K562 (cell line): ENCODE measurements around the gene ZNF644. TPM values are rescaled to one million over a fixed set of nuclear protein-coding genes. Genes with fewer than 3 reads are reported as not detected.
A peak's percentile ranks its signal among the peaks of the same experiment; 100 is the strongest.

Experiments used
- ATAC-seq: fragments of 200-7000 bp; cut with Tn5 transposase; 3 replicates; pipeline ENCODE4 v1.9.1; 2020; ENCODE audit warnings: moderate library complexity
- BruUV-seq: library from RNA; stranded (reverse); fragments of 400-500 nt; replicated peaks from 2 replicates; lab custom pipeline; 2021; lab: Mats Ljungman, UMichigan
- CTCF ChIA-PET: fragments of 300-600 bp; formaldehyde crosslinking; extraction: SDS; loops from one replicate; lab custom pipeline; 2021; ENCODE audit warnings: low intra/inter-chr PET ratio; lab: Yijun Ruan, JAX
- POLR2A ChIA-PET: fragments of 300-600, 350-650 bp; sonication (Branson Sonifier 250); formaldehyde crosslinking; extraction: SDS; loops from one replicate; lab custom pipeline; 2021; ENCODE audit warnings: antibody characterized with exemption, inconsistent platforms; lab: Yijun Ruan, JAX
- DNase-seq, 4 experiments: peaks; one replicate each; pipeline versions ENCODE4 v3.0.0 to v3.0.0-alpha.2; 2011 to 2018; ENCODE audit warnings: low spot score in 3 of 4, mixed read lengths in 3 of 4; ENCODE audit errors: extremely low read depth in 1 of 4
- FAIRE-seq: peaks from 2 replicates; lab custom pipeline; 2011; peaks lifted over from hg19 to GRCh38; lab: Jason Lieb, UNC
- H2AFZ ChIP-seq: 2 replicates; pipeline ENCODE4 v1.6.0; 2011; ENCODE audit warnings: low read depth, low read length, control low read depth, inconsistent platforms
- H3K27ac ChIP-seq: fragments of 200-600 bp; 3 replicates; pipeline ENCODE4 v1.8.0; 2011; ENCODE audit warnings: low read depth, mild to moderate bottlenecking, control low read depth, inconsistent platforms, low read length, moderate library complexity, mixed read lengths; ENCODE audit errors: extremely low read depth
- H3K27me3 ChIP-seq, 2 experiments: fragments of 300-600 bp in 1 of 2; 2 replicates in 1 of 2; 3 replicates in 1 of 2; pipeline versions ENCODE4 v1.6.0 to v1.8.0; 2011; ENCODE audit warnings: inconsistent platforms in 2 of 2, low read length in 2 of 2, mild to moderate bottlenecking in 1 of 2, mixed read lengths in 1 of 2, moderate library complexity in 1 of 2; ENCODE audit not compliant: control insufficient read depth in 2 of 2, insufficient read depth in 2 of 2
- H3K36me3 ChIP-seq: fragments of 300-600 bp; 3 replicates; pipeline ENCODE4 v1.8.0; 2011; ENCODE audit warnings: mild to moderate bottlenecking, low read length, inconsistent platforms; ENCODE audit not compliant: control insufficient read depth, insufficient read depth
- H3K4me1 ChIP-seq, 2 experiments: fragments of 200-600 bp in 1 of 2; replicated peaks in 1 of 2; 2 replicates in 1 of 2; 3 replicates in 1 of 2; pipeline versions ENCODE4 v1.5.1 to v1.8.0; 2011; ENCODE audit warnings: inconsistent platforms in 2 of 2, low read length in 2 of 2, mild to moderate bottlenecking in 1 of 2, mixed read lengths in 1 of 2, moderate library complexity in 1 of 2; ENCODE audit not compliant: control insufficient read depth in 2 of 2, insufficient read depth in 2 of 2
- H3K4me2 ChIP-seq: 2 replicates; pipeline ENCODE4 v1.6.1; 2011; ENCODE audit warnings: low read length, control low read depth, inconsistent platforms, mixed read lengths; ENCODE audit not compliant: insufficient read depth
- H3K4me3 ChIP-seq: fragments of 200-600 bp; sonication (generic), shearing (Covaris generic); 2 replicates; pipeline ENCODE4 v1.5.1; 2016; ENCODE audit warnings: control low read depth, inconsistent platforms
- H3K79me2 ChIP-seq: fragments of 200-600 bp; 3 replicates; pipeline ENCODE4 v1.8.0; 2011; ENCODE audit warnings: low read length, inconsistent platforms; ENCODE audit not compliant: control insufficient read depth, insufficient read depth
- H3K9ac ChIP-seq, 2 experiments: 2 replicates each; pipeline versions ENCODE4 v1.6.0 to v1.6.1; 2011; ENCODE audit warnings: low read depth in 2 of 2, low read length in 2 of 2, control low read depth in 1 of 2, inconsistent platforms in 1 of 2, mild to moderate bottlenecking in 1 of 2, mixed read lengths in 1 of 2; ENCODE audit not compliant: insufficient read depth in 1 of 2
- H3K9me1 ChIP-seq: one replicate; pipeline ENCODE4 v1.6.0; 2011; ENCODE audit warnings: inconsistent platforms, mild to moderate bottlenecking, low read length, moderate library complexity; ENCODE audit not compliant: control insufficient read depth, insufficient read depth
- H3K9me3 ChIP-seq: replicated peaks from 2 replicates; pipeline ENCODE4 v1.5.1; 2011; ENCODE audit warnings: low read depth, low read length, inconsistent platforms; ENCODE audit not compliant: control insufficient read depth, insufficient read depth
- H4K20me1 ChIP-seq: replicated peaks from 2 replicates; pipeline ENCODE4 v1.6.1; 2011; ENCODE audit warnings: low read length, inconsistent platforms, mixed read lengths; ENCODE audit not compliant: control insufficient read depth, insufficient read depth
- CHD1 ChIP-seq: fragments of 200-600 bp; sonication (generic); IDR thresholded peaks from one replicate; pipeline ENCODE4 v1.6.1; 2012; ENCODE audit warnings: mild to moderate bottlenecking, moderate library complexity, low read length, inconsistent platforms
- GTF2A2 ChIP-seq: IDR thresholded peaks from 2 replicates; pipeline ENCODE4 v1.6.1; 2016; ENCODE audit warnings: mild to moderate bottlenecking, missing genetic modification characterization, missing compliant biosample characterization
- HNRNPH1 ChIP-seq: fragments of 200-400 bp; formaldehyde crosslinking; optimal IDR thresholded peaks from 2 replicates; pipeline ENCODE3; 2017; ENCODE audit warnings: low read depth, mild to moderate bottlenecking, low read length, moderate library complexity
- POLR2AphosphoS5 ChIP-seq: IDR thresholded peaks from 2 replicates; pipeline ENCODE4 v1.6.1; 2011; ENCODE audit warnings: mild to moderate bottlenecking, low read depth, low read length, moderate library complexity; ENCODE audit not compliant: control insufficient read depth, insufficient read depth
- TGIF2 ChIP-seq: sonication (generic); formaldehyde crosslinking; IDR thresholded peaks from 2 replicates; pipeline ENCODE4 v1.8.1; 2022; ENCODE audit warnings: mild to moderate bottlenecking, missing genetic modification reagents, moderate library complexity
- ZSCAN29 ChIP-seq: fragments of 450-650 bp; IDR thresholded peaks from 2 replicates; pipeline ENCODE4 v1.6.1; 2017
- WGBS: fragments of 100-300 bp; shearing (Covaris generic); methylation state at CpG from one replicate; pipeline ENCODE4 v1.1.6; 2016; ENCODE audit warnings: low coverage, mixed read lengths; ENCODE audit not compliant: insufficient coverage; ENCODE audit errors: missing lambda C conversion rate; 5-methylcytosine and 5-hydroxymethylcytosine counted together
- in situ Hi-C: fragments of 300-500 bp; cut with MboI; formaldehyde crosslinking; loops from 4 replicates; pipeline ENCODE4 v1.15.0; 2018; ENCODE audit warnings: inconsistent platforms, mixed read lengths
- intact Hi-C: fragments of 100-400 bp; cut with micrococcal nuclease; formaldehyde crosslinking; loops from 2 replicates; pipeline ENCODE4 v1.14.2; 2022
- polyA plus RNA-seq, 8 experiments: library from polyadenylated mRNA; depleted of rRNA in 4 of 8; stranded (reverse) in 5 of 8; unstranded in 3 of 8; fragments of >200 nt; fragmentation: Nextera tagmentation in 2 of 8; fragmentation: Illumina TruSeq in 1 of 8; extraction: Ambion mirVana in 2 of 8; extraction: Trizol in 1 of 8; gene quantifications; 2 replicates each; pipeline versions ENCODE4 v1.2.1 to v1.2.3, GENCODE V29; 2011 to 2014; ENCODE audit warnings: inconsistent platforms in 1 of 8, missing spikeins in 1 of 8
- total RNA-seq, 7 experiments: library from RNA; depleted of rRNA in 6 of 7; stranded (reverse); fragments of >200 nt in 6 of 7; fragmentation: Illumina TruSeq in 2 of 7; extraction: Trizol in 2 of 7; gene quantifications; 2 replicates each; pipeline versions ENCODE4 v1.2.1 to v1.2.3, GENCODE V29; 2011 to 2021; ENCODE audit warnings: low replicate concordance in 1 of 7
- TF ChIP-seq, protein P1 (sequence below): fragments of 200-400 bp; formaldehyde crosslinking; IDR thresholded peaks from 2 replicates; pipeline ENCODE4 v1.6.1; 2017; ENCODE audit warnings: mild to moderate bottlenecking, low read depth, low read length, moderate library complexity
- TF ChIP-seq, protein P2 (sequence below): sonication (generic); formaldehyde crosslinking; IDR thresholded peaks from 2 replicates; pipeline ENCODE4 v1.5.0; 2020; ENCODE audit warnings: missing genetic modification reagents

ZNF644 gene
- total and polyA plus RNA-seq, 9 of the 15 experiments (the other 6 are each of a cell fraction or from before 2014, with no cell fraction given) = 25.3 to 71.4 (median 39.6) TPM

DNA sequence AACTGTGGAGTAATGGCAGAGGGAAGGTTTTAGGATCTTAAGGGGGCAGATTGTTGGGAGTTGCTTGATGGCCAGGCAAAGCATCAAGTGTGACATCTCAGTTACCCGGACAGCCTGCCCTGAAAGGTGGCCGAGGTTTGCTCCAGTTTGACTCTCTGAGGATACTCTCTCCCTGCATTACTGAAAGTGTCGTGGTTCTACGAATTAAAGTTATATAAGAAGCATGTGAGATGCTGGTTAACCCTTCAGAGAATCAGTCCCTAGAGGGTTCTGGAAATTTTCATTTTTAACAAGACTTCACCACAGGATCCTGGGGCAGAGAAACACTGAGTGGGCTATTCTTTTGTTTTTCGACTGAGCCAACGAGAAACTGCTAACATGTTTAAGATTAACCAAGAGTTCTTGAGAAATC is 689 bp upstream of the ZNF644 start (continued):
- TF ChIP-seq, protein P1, sequence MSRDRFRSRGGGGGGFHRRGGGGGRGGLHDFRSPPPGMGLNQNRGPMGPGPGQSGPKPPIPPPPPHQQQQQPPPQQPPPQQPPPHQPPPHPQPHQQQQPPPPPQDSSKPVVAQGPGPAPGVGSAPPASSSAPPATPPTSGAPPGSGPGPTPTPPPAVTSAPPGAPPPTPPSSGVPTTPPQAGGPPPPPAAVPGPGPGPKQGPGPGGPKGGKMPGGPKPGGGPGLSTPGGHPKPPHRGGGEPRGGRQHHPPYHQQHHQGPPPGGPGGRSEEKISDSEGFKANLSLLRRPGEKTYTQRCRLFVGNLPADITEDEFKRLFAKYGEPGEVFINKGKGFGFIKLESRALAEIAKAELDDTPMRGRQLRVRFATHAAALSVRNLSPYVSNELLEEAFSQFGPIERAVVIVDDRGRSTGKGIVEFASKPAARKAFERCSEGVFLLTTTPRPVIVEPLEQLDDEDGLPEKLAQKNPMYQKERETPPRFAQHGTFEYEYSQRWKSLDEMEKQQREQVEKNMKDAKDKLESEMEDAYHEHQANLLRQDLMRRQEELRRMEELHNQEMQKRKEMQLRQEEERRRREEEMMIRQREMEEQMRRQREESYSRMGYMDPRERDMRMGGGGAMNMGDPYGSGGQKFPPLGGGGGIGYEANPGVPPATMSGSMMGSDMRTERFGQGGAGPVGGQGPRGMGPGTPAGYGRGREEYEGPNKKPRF = no peak

DNA sequence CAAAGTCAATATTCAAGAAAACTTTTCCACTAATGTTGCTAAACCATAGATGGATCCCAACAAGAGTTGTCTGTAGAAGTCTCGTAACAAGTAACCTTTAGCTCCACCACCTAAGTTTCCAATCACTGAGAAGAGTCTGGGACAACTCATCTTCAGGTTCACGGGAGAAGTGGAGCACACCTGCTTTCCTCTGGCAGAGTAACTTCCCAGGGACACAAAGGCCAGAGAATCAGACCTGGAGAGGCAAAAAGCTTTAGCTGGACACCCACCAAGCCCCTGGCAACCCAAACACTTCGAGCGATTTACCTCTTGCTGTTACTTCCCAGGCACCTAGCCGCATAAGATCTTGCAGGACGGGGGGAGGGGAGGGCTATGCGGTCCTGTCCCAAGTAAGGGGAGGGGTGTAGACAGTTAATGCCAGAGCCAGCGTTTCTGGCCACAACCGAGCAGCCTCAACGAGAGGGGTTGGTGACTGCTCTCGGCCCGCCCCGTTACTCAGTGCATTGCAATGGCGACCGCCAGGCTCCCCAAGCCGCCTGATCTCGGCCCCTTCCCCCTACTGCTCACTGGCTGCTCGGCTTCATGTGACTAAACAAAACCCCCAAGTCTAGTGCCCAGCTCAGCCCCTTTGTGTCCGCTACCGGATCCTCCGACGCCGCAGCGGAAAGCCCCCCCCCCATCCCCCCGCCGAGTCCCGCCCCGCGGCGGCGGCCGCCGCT is 709 bp downstream of the ZNF644 start:
- Histone ChIP-seq H2AFZ (peak overlapping the region; percentile 73), H3K4me1 (peaks cover 13 to 15% of the 10 kb centered on the region in 2 experiments; a peak in 4 of 5 replicates)
- no TSS peak for BruUV-seq
- TF ChIP-seq ZSCAN29 = peak; percentile 68; the same call in 1 of the 2 replicates
- no peak for TF ChIP-seq GTF2A2 (tag)
- TF ChIP-seq TGIF2 = no peak
- no peak for TF ChIP-seq HNRNPH1
- peak; percentile 25 for TF ChIP-seq CHD1
- TF ChIP-seq POLR2AphosphoS5 = peak; percentile 51; the same call in 1 of the 2 replicates
- TF ChIP-seq, protein P2, sequence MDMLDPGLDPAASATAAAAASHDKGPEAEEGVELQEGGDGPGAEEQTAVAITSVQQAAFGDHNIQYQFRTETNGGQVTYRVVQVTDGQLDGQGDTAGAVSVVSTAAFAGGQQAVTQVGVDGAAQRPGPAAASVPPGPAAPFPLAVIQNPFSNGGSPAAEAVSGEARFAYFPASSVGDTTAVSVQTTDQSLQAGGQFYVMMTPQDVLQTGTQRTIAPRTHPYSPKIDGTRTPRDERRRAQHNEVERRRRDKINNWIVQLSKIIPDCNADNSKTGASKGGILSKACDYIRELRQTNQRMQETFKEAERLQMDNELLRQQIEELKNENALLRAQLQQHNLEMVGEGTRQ (CRISPR knock-in tag) = peak; percentile 65

More for the DNA sequence above, 709 bp downstream of the ZNF644 start:
- Histone ChIP-seq H3K9ac (peak overlapping the region; percentile 99 to 100), H3K27ac (peak overlapping the region; percentile 100), H3K79me2 (peaks cover 63% of the 10 kb centered on the region), H3K9me3 (no peaks in the 10 kb centered on the region), H4K20me1 (peaks cover 7% of the 10 kb centered on the region; the same call in 1 of the 2 replicates), H3K27me3 (no peaks in the 10 kb centered on the region), H3K4me2 (peak overlapping the region; percentile 93), H3K36me3 (peaks cover 29% of the 10 kb centered on the region), H3K9me1 (no peaks in the 10 kb centered on the region), H3K4me3 (peak overlapping the region; percentile 83)
- ChIA-PET CTCF (no interaction called here), POLR2A (interaction anchor here (0.6 to 5.0 kb wide), 10 partner anchors 9 to 307 kb away, joined by 3 to 40 read pairs (median 4); no protein-coding TSS in a partner anchor)
- DNase-seq (peak; percentile 64 to 78 (median 66)), ATAC-seq (peak; percentile 83), FAIRE-seq (no peak)
- intact Hi-C loops (loop anchor here (10.0 kb wide), 1 partner anchor 206 kb away; no protein-coding TSS in a partner anchor), in situ Hi-C loops (no loop called here)
- under 1% methylated on average over 14 of the region's 33 CpGs for WGBS
